IMR-90 (cell line): Measurements from ENCODE around the gene RCCD1. TPM values are rescaled to one million over a fixed set of nuclear protein-coding genes. Genes with fewer than 3 reads are reported as not detected.

ENCODE experiments used
- ATAC-seq: fragments of 200-7000 bp; cut with Tn5 transposase; 2 replicates; pipeline ENCODE4 v1.9.1; 2020; ENCODE audit warnings: low read depth, mild to moderate bottlenecking, moderate library complexity
- BruUV-seq: library from RNA; stranded (reverse); fragments of 400-500 nt; replicated peaks from 2 replicates; lab custom pipeline; 2021; lab: Mats Ljungman, UMichigan
- CTCF ChIA-PET: fragments of 300-600 bp; formaldehyde crosslinking; extraction: SDS; loops from one replicate; lab custom pipeline; 2021; ENCODE audit warnings: antibody characterized with exemption; lab: Yijun Ruan, JAX
- POLR2A ChIA-PET: fragments of 300-600 bp; sonication (Branson Sonifier 250); formaldehyde crosslinking; loops from one replicate; lab custom pipeline; 2022; ENCODE audit warnings: antibody characterized with exemption; ENCODE audit not compliant: unreplicated experiment; lab: Charles Lee
- DNase-seq: peaks from one replicate; pipeline ENCODE4 v3.0.0; 2013
- H2AFZ ChIP-seq: replicated peaks from 2 replicates; pipeline ENCODE3; 2013; ENCODE audit warnings: low read length, mild to moderate bottlenecking; ENCODE audit not compliant: poor library complexity
- H2AK5ac ChIP-seq: 2 replicates; pipeline ENCODE4 v1.6.1; 2013; ENCODE audit warnings: low read depth, low read length, inconsistent platforms
- H2AK9ac ChIP-seq: replicated peaks from 2 replicates; pipeline ENCODE3; 2013; ENCODE audit warnings: mild to moderate bottlenecking, low read depth, low read length, moderate library complexity; ENCODE audit not compliant: poor library complexity
- H2BK120ac ChIP-seq: 2 replicates; pipeline ENCODE4 v1.6.1; 2013; ENCODE audit warnings: low read depth, low read length, inconsistent platforms
- H2BK15ac ChIP-seq: 3 replicates; pipeline ENCODE4 v1.6.1; 2013; ENCODE audit warnings: low read depth, low read length, inconsistent platforms
- H2BK20ac ChIP-seq: 2 replicates; pipeline ENCODE4 v1.6.1; 2013; ENCODE audit warnings: low read depth, mild to moderate bottlenecking, inconsistent platforms, low read length, moderate library complexity
- H2BK5ac ChIP-seq: 2 replicates; pipeline ENCODE4 v1.6.1; 2013; ENCODE audit warnings: mild to moderate bottlenecking, low read depth, low read length, inconsistent platforms; ENCODE audit not compliant: poor library complexity, severe bottlenecking
- H3K14ac ChIP-seq: replicated peaks from 2 replicates; pipeline ENCODE4 v1.6.1; 2013; ENCODE audit warnings: low read depth, low read length, inconsistent platforms
- H3K18ac ChIP-seq: 2 replicates; pipeline ENCODE4 v1.6.1; 2013; ENCODE audit warnings: low read depth, low read length, control low read depth
- H3K23ac ChIP-seq: 2 replicates; pipeline ENCODE4 v1.6.1; 2013; ENCODE audit warnings: low read depth, low read length, inconsistent platforms
- H3K27ac ChIP-seq: 2 replicates; pipeline ENCODE4 v1.5.1; 2013; ENCODE audit warnings: mild to moderate bottlenecking, control low read depth, low read length; ENCODE audit not compliant: insufficient read depth
- H3K27me3 ChIP-seq: 2 replicates; pipeline ENCODE4 v1.6.1; 2013; ENCODE audit warnings: low read length; ENCODE audit not compliant: control insufficient read depth, insufficient read depth
- H3K36me3 ChIP-seq: 2 replicates; pipeline ENCODE4 v1.6.1; 2013; ENCODE audit warnings: low read length, mixed read lengths; ENCODE audit not compliant: control insufficient read depth, insufficient read depth
- H3K4ac ChIP-seq: 2 replicates; pipeline ENCODE4 v1.6.1; 2013; ENCODE audit warnings: low read depth, low read length, inconsistent platforms
- H3K4me1 ChIP-seq: 2 replicates; pipeline ENCODE4 v1.6.1; 2013; ENCODE audit warnings: low read length, mixed read lengths; ENCODE audit not compliant: control insufficient read depth, insufficient read depth
- H3K4me2 ChIP-seq: 2 replicates; pipeline ENCODE4 v1.6.1; 2013; ENCODE audit warnings: low read depth, mild to moderate bottlenecking, control low read depth, low read length, moderate library complexity
- H3K4me3 ChIP-seq: 2 replicates; pipeline ENCODE4 v1.5.1; 2013; ENCODE audit warnings: low read depth, mild to moderate bottlenecking, control low read depth, low read length, moderate library complexity; ENCODE audit not compliant: insufficient read depth
- H3K56ac ChIP-seq: 2 replicates; pipeline ENCODE4 v1.6.1; 2013; ENCODE audit warnings: low read length, inconsistent platforms; ENCODE audit not compliant: insufficient read depth; ENCODE audit errors: extremely low read depth
- H3K79me1 ChIP-seq, 2 experiments: 2 replicates each; pipeline ENCODE4 v1.6.1; 2013; ENCODE audit warnings: low read length in 2 of 2, inconsistent platforms in 1 of 2, low read depth in 1 of 2
- H3K9ac ChIP-seq: 2 replicates; pipeline ENCODE4 v1.6.1; 2013; ENCODE audit warnings: low read depth, low read length, control low read depth
- H3K9me1 ChIP-seq: 2 replicates; pipeline ENCODE4 v1.6.1; 2013; ENCODE audit warnings: low read length, inconsistent platforms; ENCODE audit not compliant: insufficient read depth
- H3K9me3 ChIP-seq: 2 replicates; pipeline ENCODE4 v1.6.1; 2013; ENCODE audit warnings: low read length; ENCODE audit not compliant: control insufficient read depth, insufficient read depth
- H4K20me1 ChIP-seq: 2 replicates; pipeline ENCODE4 v1.6.1; 2013; ENCODE audit warnings: low read length, inconsistent platforms; ENCODE audit not compliant: insufficient read depth
- H4K5ac ChIP-seq: 2 replicates; pipeline ENCODE4 v1.6.1; 2013; ENCODE audit warnings: mild to moderate bottlenecking, low read depth, low read length, control low read depth
- H4K8ac ChIP-seq, 2 experiments: 2 replicates each; pipeline ENCODE4 v1.6.1; 2013; ENCODE audit warnings: low read depth in 2 of 2, low read length in 2 of 2, control low read depth in 1 of 2, inconsistent platforms in 1 of 2
- H4K91ac ChIP-seq: 2 replicates; pipeline ENCODE4 v1.6.1; 2013; ENCODE audit warnings: low read depth, low read length, inconsistent platforms; ENCODE audit not compliant: insufficient read depth
- BHLHE40 ChIP-seq: fragments of 150-350 bp; IDR thresholded peaks from 2 replicates; pipeline ENCODE4 v1.6.1; 2016; ENCODE audit warnings: mild to moderate bottlenecking, low read depth, low read length
- CEBPB ChIP-seq: IDR thresholded peaks from 2 replicates; pipeline ENCODE4 v1.6.1; 2012; ENCODE audit warnings: low read depth, low read length, improper control_type of control experiment
- CHD1 ChIP-seq: IDR thresholded peaks from 2 replicates; pipeline ENCODE4 v1.6.1; 2012; ENCODE audit warnings: low read depth, low read length, improper control_type of control experiment
- FOS ChIP-seq: fragments of 150-350 bp; IDR thresholded peaks from 2 replicates; pipeline ENCODE4 v1.6.1; 2016; ENCODE audit warnings: low read depth, low read length
- MAFK ChIP-seq: IDR thresholded peaks from 2 replicates; pipeline ENCODE4 v1.6.1; 2012; ENCODE audit warnings: low read depth, low read length, improper control_type of control experiment
- MAZ ChIP-seq: IDR thresholded peaks from 2 replicates; pipeline ENCODE4 v1.6.1; 2012; ENCODE audit warnings: low read depth, mild to moderate bottlenecking, low read length, improper control_type of control experiment, moderate library complexity, borderline replicate concordance
- MXI1 ChIP-seq: IDR thresholded peaks from 2 replicates; pipeline ENCODE4 v1.6.1; 2012; ENCODE audit warnings: low read depth, mild to moderate bottlenecking, low read length, moderate library complexity, borderline replicate concordance
- NFE2L2 ChIP-seq: fragments of 150-350 bp; IDR thresholded peaks from 2 replicates; pipeline ENCODE4 v1.6.1; 2016; ENCODE audit warnings: low read depth, mild to moderate bottlenecking, low read length
- POLR2A ChIP-seq: IDR thresholded peaks from 2 replicates; pipeline ENCODE4 v1.6.1; 2012; ENCODE audit warnings: mild to moderate bottlenecking, low read depth, low read length
- RAD21 ChIP-seq: IDR thresholded peaks from 2 replicates; pipeline ENCODE4 v1.6.1; 2012; ENCODE audit warnings: low read length, improper control_type of control experiment
- RCOR1 ChIP-seq: IDR thresholded peaks from 2 replicates; pipeline ENCODE4 v1.6.1; 2012; ENCODE audit warnings: mild to moderate bottlenecking, low read length, improper control_type of control experiment; ENCODE audit not compliant: insufficient replicate concordance
- RFX5 ChIP-seq: IDR thresholded peaks from 2 replicates; pipeline ENCODE4 v1.8.0; 2012; ENCODE audit warnings: low read depth, mild to moderate bottlenecking, low read length, moderate library complexity
- SMC3 ChIP-seq: fragments of 150-350 bp; IDR thresholded peaks from 2 replicates; pipeline ENCODE4 v1.6.1; 2016; ENCODE audit warnings: low read depth, mild to moderate bottlenecking, antibody characterized with exemption, low read length, moderate library complexity
- USF2 ChIP-seq: fragments of 150-350 bp; IDR thresholded peaks from 2 replicates; pipeline ENCODE4 v1.6.1; 2017; ENCODE audit warnings: mild to moderate bottlenecking, antibody characterized with exemption, low read length, low read depth
- WGBS, 2 experiments: methylation state at CpG; one replicate each; pipeline versions ENCODE4 v1.1.5 to v1.1.7; 2013; ENCODE audit warnings: missing lambda C conversion rate in 2 of 2; ENCODE audit not compliant: insufficient read length in 1 of 2; ENCODE audit errors: extremely low coverage in 2 of 2; 5-methylcytosine and 5-hydroxymethylcytosine counted together
- dilution Hi-C: fragments of 300-500 bp; cut with HindIII; formaldehyde crosslinking; loops from one replicate; pipeline ENCODE4 v1.14.3; 2018; ENCODE audit warnings: low sequenced_read_pairs; ENCODE audit not compliant: unreplicated experiment
- in situ Hi-C: fragments of 300-500 bp; cut with MboI; formaldehyde crosslinking; loops from 3 replicates; pipeline ENCODE4 v1.14.3; 2019; ENCODE audit warnings: low sequenced_read_pairs, inconsistent platforms, mixed read lengths
- intact Hi-C: fragments of 100-400 bp; cut with micrococcal nuclease; formaldehyde crosslinking; loops from 2 replicates; pipeline ENCODE4 v1.10.0; 2022
- polyA plus RNA-seq, 3 experiments: library from polyadenylated mRNA; depleted of rRNA; stranded (reverse); fragments of >200 nt; gene quantifications; 2 replicates each; pipeline ENCODE4 v1.2.3, GENCODE V29; 2012; ENCODE audit warnings: low replicate concordance in 1 of 3
- total RNA-seq: library from RNA; depleted of rRNA; stranded (reverse); fragments of >200 nt; gene quantifications from 2 replicates; pipeline ENCODE4 v1.2.3, GENCODE V29; 2012
- TF ChIP-seq, protein P1 (sequence below): conservative IDR thresholded peaks from 2 replicates; pipeline ENCODE4 v1.5.1; 2012; ENCODE audit warnings: mild to moderate bottlenecking, low read depth, low read length, improper control_type of control experiment
- TF ChIP-seq, protein P2 (sequence below): fragments of 150-350 bp; IDR thresholded peaks from 2 replicates; pipeline ENCODE4 v1.6.1; 2016; ENCODE audit warnings: low read depth, mild to moderate bottlenecking, low read length, moderate library complexity, borderline replicate concordance

RCCD1 gene
- total and polyA plus RNA-seq, 2 of the 4 experiments (the other 2 are of a cell fraction) = 3.9 to 9.9 TPM

- no peak overlapping the region for H2BK20ac ChIP-seq
- intact Hi-C loops = no loop called here
- H2BK120ac ChIP-seq = no peak overlapping the region
- WGBS, 2 experiments = 100% methylated on average over 3 of the region's 7 CpGs; no CpG with 5 or more reads in 1 of the 2 experiments
- no peak overlapping the region for H2AK5ac ChIP-seq
- no peak for ATAC-seq
- H3K9me3 ChIP-seq = no peaks in the 10 kb centered on the region
- dilution Hi-C loops = no loop called here
- ChIA-PET POLR2A (interaction anchor here (0.5 kb wide), 1 partner anchor 696 kb away, joined by 5 read pairs; the partner anchor contains the start of gene TTLL13), CTCF (interaction anchor here (0.6 to 1.0 kb wide), 2 partner anchors 10 to 88 kb away, joined by 3 to 9 read pairs; partner anchors contain the start of gene UNC45A)
- peaks cover 4% of the 10 kb centered on the region; the same call in 1 of the 2 replicates for H4K20me1 ChIP-seq
- TF ChIP-seq FOS (no peak), MAZ (no peak), NFE2L2 (no peak), RFX5 (no peak), RAD21 (no peak), POLR2A (no peak), CEBPB (no peak), MAFK (no peak), BHLHE40 (no peak), USF2 (no peak), RCOR1 (no peak), SMC3 (no peak), CHD1 (no peak), MXI1 (no peak)
- TF ChIP-seq, protein P1, sequence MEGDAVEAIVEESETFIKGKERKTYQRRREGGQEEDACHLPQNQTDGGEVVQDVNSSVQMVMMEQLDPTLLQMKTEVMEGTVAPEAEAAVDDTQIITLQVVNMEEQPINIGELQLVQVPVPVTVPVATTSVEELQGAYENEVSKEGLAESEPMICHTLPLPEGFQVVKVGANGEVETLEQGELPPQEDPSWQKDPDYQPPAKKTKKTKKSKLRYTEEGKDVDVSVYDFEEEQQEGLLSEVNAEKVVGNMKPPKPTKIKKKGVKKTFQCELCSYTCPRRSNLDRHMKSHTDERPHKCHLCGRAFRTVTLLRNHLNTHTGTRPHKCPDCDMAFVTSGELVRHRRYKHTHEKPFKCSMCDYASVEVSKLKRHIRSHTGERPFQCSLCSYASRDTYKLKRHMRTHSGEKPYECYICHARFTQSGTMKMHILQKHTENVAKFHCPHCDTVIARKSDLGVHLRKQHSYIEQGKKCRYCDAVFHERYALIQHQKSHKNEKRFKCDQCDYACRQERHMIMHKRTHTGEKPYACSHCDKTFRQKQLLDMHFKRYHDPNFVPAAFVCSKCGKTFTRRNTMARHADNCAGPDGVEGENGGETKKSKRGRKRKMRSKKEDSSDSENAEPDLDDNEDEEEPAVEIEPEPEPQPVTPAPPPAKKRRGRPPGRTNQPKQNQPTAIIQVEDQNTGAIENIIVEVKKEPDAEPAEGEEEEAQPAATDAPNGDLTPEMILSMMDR = no peak
- TF ChIP-seq, protein P2, sequence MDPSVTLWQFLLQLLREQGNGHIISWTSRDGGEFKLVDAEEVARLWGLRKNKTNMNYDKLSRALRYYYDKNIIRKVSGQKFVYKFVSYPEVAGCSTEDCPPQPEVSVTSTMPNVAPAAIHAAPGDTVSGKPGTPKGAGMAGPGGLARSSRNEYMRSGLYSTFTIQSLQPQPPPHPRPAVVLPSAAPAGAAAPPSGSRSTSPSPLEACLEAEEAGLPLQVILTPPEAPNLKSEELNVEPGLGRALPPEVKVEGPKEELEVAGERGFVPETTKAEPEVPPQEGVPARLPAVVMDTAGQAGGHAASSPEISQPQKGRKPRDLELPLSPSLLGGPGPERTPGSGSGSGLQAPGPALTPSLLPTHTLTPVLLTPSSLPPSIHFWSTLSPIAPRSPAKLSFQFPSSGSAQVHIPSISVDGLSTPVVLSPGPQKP = no peak
- no peak overlapping the region for H3K14ac ChIP-seq
- BruUV-seq = no TSS peak
- no peak overlapping the region for H3K9ac ChIP-seq
- no peak overlapping the region for H2AK9ac ChIP-seq
- no peak overlapping the region for H3K4me2 ChIP-seq
- H3K23ac ChIP-seq = no peak overlapping the region
- H3K9me1 ChIP-seq = 0 out of 2 replicates have a peak, but pooled peaks cover 4% of the 10 kb centered on the region
- H4K91ac ChIP-seq = no peak overlapping the region
- no peak overlapping the region for H3K4ac ChIP-seq
- H3K36me3 ChIP-seq = peaks cover 80% of the 10 kb centered on the region
- no peak overlapping the region for H2BK5ac ChIP-seq
- H3K4me1 ChIP-seq = no peaks in the 10 kb centered on the region
- no peak overlapping the region for H3K56ac ChIP-seq
- H3K4me3 ChIP-seq = no peak overlapping the region
- H4K8ac ChIP-seq = no peak overlapping the region
- in situ Hi-C loops = no loop called here
- H2BK15ac ChIP-seq = no peak overlapping the region
- H4K5ac ChIP-seq = no peak overlapping the region
- no peak overlapping the region for H2AFZ ChIP-seq
- no peak overlapping the region for H3K18ac ChIP-seq
- no peak for DNase-seq
- peaks cover under 1 to 7% of the 10 kb centered on the region in 2 experiments; a peak in 2 of 4 replicates for H3K79me1 ChIP-seq
- no peak overlapping the region for H3K27ac ChIP-seq
- H3K27me3 ChIP-seq = no peaks in the 10 kb centered on the region
These were observed 9.6 kb upstream of the RCCD1 start for GRCh38 chr15:90945091-90945490.
